Measurements from ENCODE around the gene CWC27.

- TF ChIP-seq ELF4 (IDR thresholded peaks at IDR 0.05), result no peak
- TF ChIP-seq NFRKB (IDR thresholded peaks at IDR 0.05), result no peak
- no peak for TF ChIP-seq PKNOX1 (IDR thresholded peaks at IDR 0.05)
- TF ChIP-seq FOXM1 (IDR thresholded peaks at IDR 0.05; ENCODE audit: borderline replicate concordance), result no peak
- TF ChIP-seq FOXA1 (IDR thresholded peaks at IDR 0.05), result no peak
- no peak for TF ChIP-seq ARNT (IDR thresholded peaks at IDR 0.05)
- no peak for TF ChIP-seq SP1 (IDR thresholded peaks at IDR 0.05)
- TF ChIP-seq FOXK2 (IDR thresholded peaks at IDR 0.05), result no peak
- no peak for TF ChIP-seq ZNF384 (IDR thresholded peaks at IDR 0.05)
- no peak for TF ChIP-seq HDGF (IDR thresholded peaks at IDR 0.05; ENCODE audit: borderline replicate concordance)
These were observed 263.5 kb downstream of the CWC27 start for GRCh38 chr5:65032250-65032649.

All from HEK293T (cell line).